ENCODE data around the gene OR11A1. TPM values are rescaled to one million over a fixed set of nuclear protein-coding genes. Genes with fewer than 3 reads are reported as not detected.

OR11A1 gene
- total and polyA plus RNA-seq, 8 donors, result 0.06 TPM; not detected in 7

DNA sequence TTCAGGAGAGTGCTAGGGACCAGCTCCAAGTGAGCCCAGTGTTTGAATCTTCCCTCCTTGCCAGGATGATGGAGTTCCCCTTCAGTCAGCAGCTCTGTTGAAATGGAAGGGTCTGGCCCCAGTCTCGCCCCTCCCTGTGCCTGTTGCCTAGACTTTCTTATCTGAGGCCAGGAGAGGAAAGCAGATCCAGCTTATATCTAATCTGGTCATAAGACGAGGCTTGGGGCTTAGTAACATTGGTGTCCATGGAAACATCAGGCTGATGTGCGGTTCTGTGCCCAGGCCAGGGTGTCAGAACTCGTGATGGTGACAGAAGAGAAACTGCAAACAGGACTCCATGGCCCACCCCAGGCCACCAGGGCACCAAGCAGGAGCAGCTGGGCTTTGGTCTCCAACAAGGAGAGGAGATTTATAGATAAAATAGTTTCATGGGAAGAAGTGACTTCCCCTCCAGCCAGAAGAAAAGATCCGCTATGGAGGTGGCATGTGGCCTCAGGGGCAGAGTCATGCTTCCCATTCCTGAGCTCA, 21.1 kb upstream of the OR11A1 start:
- Histone ChIP-seq H3K4me3 (no peak overlapping the region), H3K4me1 (no peaks in the 10 kb centered on the region), H3K9me3 (no peaks in the 10 kb centered on the region), H3K36me3 (no peaks in the 10 kb centered on the region), H3K27ac (no peak overlapping the region), H3K27me3 (no peaks in the 10 kb centered on the region)
- intact Hi-C loops (cut with DNase I), result no loop called here
- TF ChIP-seq, protein P1, sequence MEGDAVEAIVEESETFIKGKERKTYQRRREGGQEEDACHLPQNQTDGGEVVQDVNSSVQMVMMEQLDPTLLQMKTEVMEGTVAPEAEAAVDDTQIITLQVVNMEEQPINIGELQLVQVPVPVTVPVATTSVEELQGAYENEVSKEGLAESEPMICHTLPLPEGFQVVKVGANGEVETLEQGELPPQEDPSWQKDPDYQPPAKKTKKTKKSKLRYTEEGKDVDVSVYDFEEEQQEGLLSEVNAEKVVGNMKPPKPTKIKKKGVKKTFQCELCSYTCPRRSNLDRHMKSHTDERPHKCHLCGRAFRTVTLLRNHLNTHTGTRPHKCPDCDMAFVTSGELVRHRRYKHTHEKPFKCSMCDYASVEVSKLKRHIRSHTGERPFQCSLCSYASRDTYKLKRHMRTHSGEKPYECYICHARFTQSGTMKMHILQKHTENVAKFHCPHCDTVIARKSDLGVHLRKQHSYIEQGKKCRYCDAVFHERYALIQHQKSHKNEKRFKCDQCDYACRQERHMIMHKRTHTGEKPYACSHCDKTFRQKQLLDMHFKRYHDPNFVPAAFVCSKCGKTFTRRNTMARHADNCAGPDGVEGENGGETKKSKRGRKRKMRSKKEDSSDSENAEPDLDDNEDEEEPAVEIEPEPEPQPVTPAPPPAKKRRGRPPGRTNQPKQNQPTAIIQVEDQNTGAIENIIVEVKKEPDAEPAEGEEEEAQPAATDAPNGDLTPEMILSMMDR (IDR thresholded peaks at IDR 0.05), result no peak
- no peak for DNase-seq
- ATAC-seq, result no peak

DNA sequence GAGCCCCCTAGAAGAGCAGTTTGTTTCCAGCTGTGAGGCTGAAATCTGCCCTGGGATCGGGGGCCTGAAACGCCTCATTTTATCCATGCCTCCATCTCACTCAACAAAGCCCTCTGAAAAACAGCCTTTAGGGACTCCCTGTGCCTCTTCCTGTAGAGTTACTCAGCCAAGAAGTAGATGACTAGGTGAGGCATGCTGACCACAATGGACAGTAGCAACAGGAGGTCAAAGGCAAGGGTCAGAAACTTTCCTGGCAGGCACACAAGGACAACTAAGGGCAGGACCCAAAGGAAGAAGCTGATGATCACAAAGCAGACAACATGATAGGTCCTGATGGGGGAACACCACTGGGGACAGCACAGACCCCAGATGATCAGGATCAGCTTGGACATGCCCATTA, 18.1 kb upstream of the OR11A1 start:
- intact Hi-C loops (cut with DNase I), result no loop called here
- Histone ChIP-seq H3K4me1 (no peaks in the 10 kb centered on the region), H3K27ac (no peak overlapping the region), H3K27me3 (no peaks in the 10 kb centered on the region), H3K36me3 (no peaks in the 10 kb centered on the region), H3K9me3 (no peaks in the 10 kb centered on the region), H3K4me3 (no peak overlapping the region)
- DNase-seq, result no peak
- TF ChIP-seq, protein P1 (IDR thresholded peaks at IDR 0.05), result no peak
- no peak for ATAC-seq

GRCh38 chr6:29466241-29466640, 9.4 kb upstream of the OR11A1 start:
- H3K4me3 ChIP-seq, result no peak overlapping the region

DNA sequence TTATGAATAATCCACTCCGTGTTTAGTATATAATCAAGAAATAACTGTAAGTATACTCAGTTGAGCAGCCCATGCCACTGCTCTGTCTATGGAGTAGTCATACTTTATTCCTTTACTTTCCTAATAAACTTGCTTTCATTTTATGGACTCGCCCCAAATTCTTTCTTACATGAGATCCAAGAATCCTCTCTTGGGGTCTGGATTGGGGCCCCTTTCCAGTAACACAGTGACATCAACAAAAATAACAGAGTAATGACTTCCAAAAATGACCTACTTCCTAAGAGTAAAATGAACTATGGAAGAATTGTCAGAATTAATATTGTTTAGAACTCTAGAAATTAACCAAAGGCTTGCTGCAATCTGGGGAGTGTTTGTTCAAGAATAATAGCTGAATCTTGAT, 8.9 kb upstream of the OR11A1 start:
- TF ChIP-seq, protein P1 (IDR thresholded peaks at IDR 0.05), result no peak
- intact Hi-C loops (cut with DNase I), result no loop called here
- H3K27ac ChIP-seq, result no peak overlapping the region
- ATAC-seq (no peak), DNase-seq (no peak)
- H3K36me3 ChIP-seq, result no peaks in the 10 kb centered on the region
- H3K27me3 ChIP-seq, result no peaks in the 10 kb centered on the region
- no peaks in the 10 kb centered on the region for H3K4me1 ChIP-seq
- H3K4me3 ChIP-seq, result no peak overlapping the region
- no peaks in the 10 kb centered on the region for H3K9me3 ChIP-seq

More at GRCh38 chr6:29466241-29466640, 9.4 kb upstream of the OR11A1 start:
- Histone ChIP-seq H3K27me3 (no peaks in the 10 kb centered on the region), H3K27ac (no peak overlapping the region), H3K36me3 (no peaks in the 10 kb centered on the region), H3K9me3 (no peaks in the 10 kb centered on the region), H3K4me1 (no peaks in the 10 kb centered on the region)
- DNase-seq (no peak), ATAC-seq (no peak)
- intact Hi-C loops (cut with DNase I), result no loop called here
- TF ChIP-seq, protein P1 (IDR thresholded peaks at IDR 0.05), result no peak

DNA sequence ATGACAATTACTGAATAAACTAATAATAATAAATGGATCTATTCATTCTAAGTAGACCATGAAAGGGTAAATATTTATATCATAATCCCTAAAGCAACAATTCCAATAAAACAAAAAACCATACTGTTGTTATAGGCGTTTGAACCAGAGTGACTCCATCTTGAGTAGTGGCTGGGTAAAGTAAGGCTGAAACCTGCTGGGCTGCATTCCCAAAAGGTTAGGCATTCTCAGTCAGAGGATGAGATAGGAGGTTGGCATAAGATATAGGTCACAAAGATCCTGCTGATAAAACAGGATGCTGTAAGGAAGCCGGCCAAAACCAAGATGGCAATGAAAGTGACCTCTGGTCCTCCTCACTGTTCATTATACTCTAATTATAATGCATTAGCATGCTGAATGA, 8.4 kb upstream of the OR11A1 start:
- intact Hi-C loops (cut with DNase I), result no loop called here
- DNase-seq, result no peak
- no peak overlapping the region for H3K27ac ChIP-seq

More for the DNA sequence above, 8.4 kb upstream of the OR11A1 start:
- Histone ChIP-seq H3K36me3 (no peaks in the 10 kb centered on the region), H3K9me3 (no peaks in the 10 kb centered on the region), H3K4me3 (no peak overlapping the region), H3K27me3 (no peaks in the 10 kb centered on the region), H3K4me1 (no peaks in the 10 kb centered on the region)
- TF ChIP-seq, protein P1 (IDR thresholded peaks at IDR 0.05), result no peak
- ATAC-seq, result no peak
